Spleen (tissue), 7 donors: ENCODE data around the gene SIMC1.
"Not testable (repeated sequence)": the region's sequence is repeated elsewhere in the genome, so short reads cannot be mapped to it uniquely, and the experiment has no call there.

Source experiments
- CTCF ChIP-seq, 11 experiments: fragments of 200-600 bp in 7 of 11; fragments of 450-650 bp in 4 of 11; sonication (generic) in 4 of 11; IDR thresholded peaks in 8 of 11; conservative IDR thresholded peaks in 3 of 11; 1 replicate in 7 of 11; 2 replicates in 4 of 11; pipeline versions ENCODE4 v1.4.0 to v1.8.0; 2016 to 2021; ENCODE audit warnings: antibody characterized with exemption in 11 of 11, inconsistent platforms in 4 of 11, mild to moderate bottlenecking in 1 of 11
- POLR2A ChIP-seq, 3 donors: fragments of 450-650 bp; IDR thresholded peaks; one replicate each; pipeline ENCODE4 v1.5.1; 2017; ENCODE audit warnings: antibody characterized with exemption in 3 of 3, mild to moderate bottlenecking in 1 of 3
- POLR2AphosphoS5 ChIP-seq, 3 donors: sonication (generic); formaldehyde crosslinking; IDR thresholded peaks; one replicate each; pipeline ENCODE4 v1.5.1; 2017; ENCODE audit warnings: antibody characterized with exemption in 3 of 3
- donor health status: DM: no; HTN: no; CAD: no; lungs with moderate emphysema.
- donor health status: DM: no; HTN: no; CAD: no.
- donor health status: DM: no; HTN: no; CAD: no.

GRCh38 chr5:176198991-176199733, 39.1 kb upstream of the SIMC1 start:
- TF ChIP-seq CTCF (IDR thresholded peaks at IDR 0.05 in 8 of 11, conservative IDR thresholded peaks at IDR 0.05 in 3 of 11); POLR2A (IDR thresholded peaks at IDR 0.05); POLR2AphosphoS5 (IDR thresholded peaks at IDR 0.05): not testable (repeated sequence)
